Measurements from ENCODE around the gene NR4A3. TPM values are rescaled to one million over a fixed set of nuclear protein-coding genes. Genes with fewer than 3 reads are reported as not detected.
A peak's percentile ranks its signal among the peaks of the same experiment; 100 is the strongest.

Gene NR4A3
- total and polyA plus RNA-seq, 9 of the 15 experiments (the other 6 are each of a cell fraction or from before 2014, with no cell fraction given): 0.04 to 0.07 TPM; not detected in 7

GRCh38 chr9:99823681-99824377 is 2.1 kb downstream of the NR4A3 start:
- H3K9me3 ChIP-seq (replicated peaks; ENCODE audit: control insufficient read depth, insufficient read depth, low read depth, low read length): no peaks in the 10 kb centered on the region
- ATAC-seq: no peak
- no peaks in the 10 kb centered on the region for H3K9me1 ChIP-seq (ENCODE audit: control insufficient read depth, insufficient read depth, low read length)
- no peaks in the 10 kb centered on the region for H3K36me3 ChIP-seq (ENCODE audit: control insufficient read depth, insufficient read depth, low read length)
- in situ Hi-C loops (cut with MboI) (no loop called here), intact Hi-C loops (cut with micrococcal nuclease) (loop anchor here (2.0 to 10.0 kb wide), 7 partner anchors 38 to 559 kb away; partner anchors contain the start of genes ERP44 and INVS)
- peaks cover 5 to 45% of the 10 kb centered on the region in 2 experiments; a peak in 4 of 5 replicates for H3K4me1 ChIP-seq (replicated peaks in 1 of 2; ENCODE audit: control insufficient read depth in 2 of 2, insufficient read depth in 2 of 2, low read length in 2 of 2)
- ChIA-PET POLR2A (no interaction called here), CTCF (ENCODE audit: low intra/inter-chr PET ratio) (interaction anchor here (0.6 to 0.7 kb wide), 2 partner anchors 17 to 18 kb away, joined by 3 read pairs; no protein-coding TSS in a partner anchor)
- H3K4me3 ChIP-seq: no peak overlapping the region; the same call in 1 of the 2 replicates
- peak overlapping the region; percentile 77 for H3K4me2 ChIP-seq (ENCODE audit: insufficient read depth, low read length)
- BruUV-seq (replicated peaks): no TSS peak
- H3K9ac ChIP-seq (ENCODE audit: insufficient read depth in 1 of 2, low read depth in 2 of 2, low read length in 2 of 2): peak overlapping the region in 1 of 2 experiments; percentile 53; a peak in 2 of 4 replicates
- 0 out of 2 replicates have a peak overlapping the region, but pooled peaks have one; percentile 26 for H2AFZ ChIP-seq (ENCODE audit: low read depth, low read length)
- H3K79me2 ChIP-seq (ENCODE audit: control insufficient read depth, insufficient read depth, low read length): peaks cover 4% of the 10 kb centered on the region; the same call in 1 of the 3 replicates
- FAIRE-seq: no peak
- DNase-seq (ENCODE audit: extremely low read depth in 1 of 4, low spot score in 3 of 4): peak; percentile 16 to 31 (median 21)
- 0 out of 2 replicates have a peak, but pooled peaks cover 3% of the 10 kb centered on the region for H4K20me1 ChIP-seq (replicated peaks; ENCODE audit: control insufficient read depth, insufficient read depth, low read length)
- peaks cover 35 to 57% of the 10 kb centered on the region in 2 experiments for H3K27me3 ChIP-seq (ENCODE audit: control insufficient read depth in 2 of 2, insufficient read depth in 2 of 2, low read length in 2 of 2)
- TF ChIP-seq EGR1 (conservative IDR thresholded peaks at IDR 0.05) (peak; percentile 89), BDP1 (IDR thresholded peaks at IDR 0.05; ENCODE audit: insufficient read depth, insufficient read length) (no peak)
- 7% methylated on average over 27 of the region's 47 CpGs for WGBS (ENCODE audit: insufficient coverage, low coverage, missing lambda C conversion rate)
- H3K27ac ChIP-seq (ENCODE audit: extremely low read depth, low read depth, low read length): no peak overlapping the region
